HCT116 (cell line): Measurements from ENCODE around the gene TPRX1.

Experiments
- CEBPB ChIP-seq: IDR thresholded peaks from 2 replicates; pipeline ENCODE4 v1.6.1; 2012; ENCODE audit warnings: low read depth
- CTCF ChIP-seq, 3 experiments: fragments of 200-600 bp in 1 of 3; sonication (generic) in 1 of 3; IDR thresholded peaks in 2 of 3; conservative IDR thresholded peaks in 1 of 3; 2 replicates each; pipeline ENCODE4 v1.5.1; 2012 to 2017; ENCODE audit warnings: low read depth in 2 of 3, low read length in 2 of 3, antibody characterized with exemption in 1 of 3, borderline replicate concordance in 1 of 3, control low read depth in 1 of 3, mild to moderate bottlenecking in 1 of 3, mixed read lengths in 1 of 3, mixed run types in 1 of 3, moderate library complexity in 1 of 3; ENCODE audit not compliant: insufficient read depth in 1 of 3
- EGR1 ChIP-seq: IDR thresholded peaks from 2 replicates; pipeline ENCODE4 v1.6.1; 2012; ENCODE audit warnings: low read depth
- EZH2phosphoT487 ChIP-seq: fragments of 200-600 bp; IDR thresholded peaks from 2 replicates; pipeline ENCODE4 v1.6.1; 2018; ENCODE audit warnings: antibody characterized with exemption, borderline replicate concordance
- POLR2A ChIP-seq: IDR thresholded peaks from 2 replicates; pipeline ENCODE4 v1.7.0; 2011; ENCODE audit warnings: borderline replicate concordance; ENCODE audit not compliant: insufficient read depth, insufficient read length; ENCODE audit errors: extremely low read depth
- POLR2AphosphoS5 ChIP-seq: IDR thresholded peaks from 2 replicates; pipeline ENCODE4 v1.6.1; 2011; ENCODE audit warnings: mild to moderate bottlenecking, low read depth, low read length, moderate library complexity
- ZFX ChIP-seq: fragments of 450-650 bp; IDR thresholded peaks from 2 replicates; pipeline ENCODE4 v1.6.1; 2017
- ZNF274 ChIP-seq: fragments of 200-500 bp; sonication (Bioruptor generic); IDR thresholded peaks from 2 replicates; pipeline ENCODE4 v1.6.1; 2014; ENCODE audit warnings: mild to moderate bottlenecking, low read depth, low read length, inconsistent platforms

DNA sequence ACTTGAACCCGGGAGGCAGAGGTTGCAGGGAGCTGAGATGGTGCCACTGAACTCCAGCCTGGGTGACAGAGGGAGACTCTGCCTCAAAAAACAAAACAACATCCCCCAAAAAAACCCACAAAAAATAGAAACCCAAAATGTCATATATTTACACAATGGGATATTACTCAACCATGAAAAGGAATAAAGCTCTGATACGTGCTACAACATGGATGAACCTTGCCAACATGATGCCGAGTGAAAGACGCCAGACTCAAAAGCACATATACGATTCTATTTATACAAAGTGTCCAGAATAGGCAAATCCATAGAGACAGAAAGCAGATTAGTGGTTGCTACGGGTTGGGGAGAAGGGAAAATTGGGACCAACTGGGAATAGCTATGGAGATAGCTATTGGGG lies 2.1 kb upstream of the TPRX1 start:
- TF ChIP-seq CTCF (IDR thresholded peaks at IDR 0.05 in 2 of 3, conservative IDR thresholded peaks at IDR 0.05 in 1 of 3; ENCODE audit: borderline replicate concordance in 1 of 3, insufficient read depth in 1 of 3, low read depth in 2 of 3, low read length in 2 of 3): no peak
- TF ChIP-seq ZFX: no peak
- TF ChIP-seq EZH2phosphoT487: no peak
- no peak for TF ChIP-seq CEBPB
- TF ChIP-seq ZNF274: no peak
- no peak for TF ChIP-seq EGR1
- TF ChIP-seq POLR2AphosphoS5: no peak
- TF ChIP-seq POLR2A: no peak
